Calu3 (cell line): ENCODE results near the gene TP63. TPM values are rescaled to one million over a fixed set of nuclear protein-coding genes. Genes with fewer than 3 reads are reported as not detected.
"Not testable (repeated sequence)": the region's sequence is repeated elsewhere in the genome, so short reads cannot be mapped to it uniquely, and the experiment has no call there.

ENCODE experiments used
- BruUV-seq: library from RNA; stranded (reverse); fragments of 400-500 nt; replicated peaks from 2 replicates; lab custom pipeline; 2021; lab: Mats Ljungman, UMichigan
- CTCF ChIA-PET: fragments of 300-600 bp; sonication (Branson Sonifier 250); formaldehyde crosslinking; loops from one replicate; lab custom pipeline; 2022; ENCODE audit warnings: antibody characterized with exemption; lab: Charles Lee
- DNase-seq: peaks from one replicate; pipeline ENCODE4 v3.0.0; 2022
- H3K27ac Mint-ChIP-seq: one replicate; pipeline ENCODE4 v1.8.0; 2022; ENCODE audit warnings: mixed read lengths; ENCODE audit not compliant: unreplicated experiment
- H3K27me3 Mint-ChIP-seq: one replicate; pipeline ENCODE4 v1.8.0; 2022; ENCODE audit warnings: mixed read lengths; ENCODE audit not compliant: unreplicated experiment
- H3K36me3 Mint-ChIP-seq: one replicate; pipeline ENCODE4 v1.8.0; 2022; ENCODE audit warnings: mild to moderate bottlenecking, moderate library complexity, mixed read lengths; ENCODE audit not compliant: insufficient read depth, unreplicated experiment
- H3K4me1 Mint-ChIP-seq: one replicate; pipeline ENCODE4 v1.8.0; 2022; ENCODE audit warnings: mild to moderate bottlenecking, low read depth, mixed read lengths; ENCODE audit not compliant: unreplicated experiment
- H3K4me3 Mint-ChIP-seq: one replicate; pipeline ENCODE4 v1.8.0; 2022; ENCODE audit warnings: mild to moderate bottlenecking, low read depth, moderate library complexity, mixed read lengths; ENCODE audit not compliant: unreplicated experiment
- H3K9me3 Mint-ChIP-seq: one replicate; pipeline ENCODE4 v1.8.0; 2022; ENCODE audit warnings: low read depth, mixed read lengths; ENCODE audit not compliant: unreplicated experiment
- intact Hi-C: fragments of 100-400 bp; cut with micrococcal nuclease; formaldehyde crosslinking; loops from one replicate; pipeline ENCODE4 v1.10.0; 2022; ENCODE audit not compliant: unreplicated experiment
- total RNA-seq: library from RNA; stranded (reverse); gene quantifications from 2 replicates; pipeline ENCODE4 v1.2.3, GENCODE V29; 2022
- TF ChIP-seq, protein P1 (sequence below): fragments of 200-600 bp; IDR thresholded peaks from one replicate; pipeline ENCODE4 v1.8.0; 2022; ENCODE audit warnings: antibody characterized with exemption; ENCODE audit not compliant: unreplicated experiment

TP63 gene
- total RNA-seq, 1 experiment from 2014 or later = not detected

DNA sequence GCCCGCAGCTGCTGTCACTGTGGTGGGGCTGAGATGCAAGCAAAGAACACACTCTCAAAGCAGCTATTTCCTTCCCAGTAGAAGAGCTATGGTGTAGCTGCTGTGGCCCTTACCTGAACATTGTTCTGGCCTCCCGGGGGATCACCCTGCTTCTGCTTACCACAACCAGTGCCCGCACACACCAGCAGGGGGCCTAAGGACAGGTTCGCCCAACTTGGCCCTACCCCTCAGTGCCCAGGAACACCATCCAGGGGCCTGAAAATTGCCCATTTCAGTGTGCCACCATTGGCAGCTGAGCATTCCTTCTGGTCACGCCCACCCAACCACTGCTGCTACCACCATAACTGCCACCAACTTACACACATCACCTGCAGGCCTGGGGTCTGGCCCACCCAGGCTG is 113.0 kb downstream of the TP63 start:
- TF ChIP-seq, protein P1, sequence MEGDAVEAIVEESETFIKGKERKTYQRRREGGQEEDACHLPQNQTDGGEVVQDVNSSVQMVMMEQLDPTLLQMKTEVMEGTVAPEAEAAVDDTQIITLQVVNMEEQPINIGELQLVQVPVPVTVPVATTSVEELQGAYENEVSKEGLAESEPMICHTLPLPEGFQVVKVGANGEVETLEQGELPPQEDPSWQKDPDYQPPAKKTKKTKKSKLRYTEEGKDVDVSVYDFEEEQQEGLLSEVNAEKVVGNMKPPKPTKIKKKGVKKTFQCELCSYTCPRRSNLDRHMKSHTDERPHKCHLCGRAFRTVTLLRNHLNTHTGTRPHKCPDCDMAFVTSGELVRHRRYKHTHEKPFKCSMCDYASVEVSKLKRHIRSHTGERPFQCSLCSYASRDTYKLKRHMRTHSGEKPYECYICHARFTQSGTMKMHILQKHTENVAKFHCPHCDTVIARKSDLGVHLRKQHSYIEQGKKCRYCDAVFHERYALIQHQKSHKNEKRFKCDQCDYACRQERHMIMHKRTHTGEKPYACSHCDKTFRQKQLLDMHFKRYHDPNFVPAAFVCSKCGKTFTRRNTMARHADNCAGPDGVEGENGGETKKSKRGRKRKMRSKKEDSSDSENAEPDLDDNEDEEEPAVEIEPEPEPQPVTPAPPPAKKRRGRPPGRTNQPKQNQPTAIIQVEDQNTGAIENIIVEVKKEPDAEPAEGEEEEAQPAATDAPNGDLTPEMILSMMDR = peak; percentile 60
- intact Hi-C loops = no loop called here
- no peak overlapping the region for H3K27ac Mint-ChIP-seq

DNA sequence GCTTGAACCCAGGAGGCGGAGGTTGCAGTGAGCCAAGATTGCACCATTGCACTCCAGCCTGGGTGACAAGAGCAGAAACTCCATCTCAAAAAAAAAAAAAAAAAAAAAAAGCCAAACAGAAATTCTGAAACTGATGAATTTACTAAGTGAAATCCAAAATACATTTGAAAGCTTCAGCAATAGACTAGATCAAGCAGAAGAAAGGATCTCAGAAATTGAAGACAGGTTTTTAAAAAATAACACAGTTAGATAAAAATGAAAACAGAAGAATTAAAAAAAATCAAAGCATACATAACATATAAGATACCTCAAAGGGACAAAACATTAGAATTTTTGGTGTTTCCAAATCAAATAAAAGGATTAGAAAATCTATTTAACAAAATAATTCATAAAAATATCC is 114.4 kb downstream of the TP63 start:
- BruUV-seq = no TSS peak
- TF ChIP-seq, protein P1 = no peak
- Mint-ChIP-seq H3K9me3 (peaks cover 3% of the 10 kb centered on the region), H3K36me3 (no peaks in the 10 kb centered on the region), H3K27me3 (no peaks in the 10 kb centered on the region), H3K27ac (no peak overlapping the region), H3K4me1 (no peaks in the 10 kb centered on the region), H3K4me3 (no peak overlapping the region)
- DNase-seq = no peak
- intact Hi-C loops = no loop called here
- CTCF ChIA-PET = no interaction called here

More for the DNA sequence above, 113.0 kb downstream of the TP63 start:
- Mint-ChIP-seq H3K27me3 (no peaks in the 10 kb centered on the region), H3K4me3 (no peak overlapping the region), H3K36me3 (no peaks in the 10 kb centered on the region), H3K9me3 (peaks cover 3% of the 10 kb centered on the region), H3K4me1 (no peaks in the 10 kb centered on the region)
- CTCF ChIA-PET = no interaction called here
- BruUV-seq = no TSS peak
- no peak for DNase-seq

DNA sequence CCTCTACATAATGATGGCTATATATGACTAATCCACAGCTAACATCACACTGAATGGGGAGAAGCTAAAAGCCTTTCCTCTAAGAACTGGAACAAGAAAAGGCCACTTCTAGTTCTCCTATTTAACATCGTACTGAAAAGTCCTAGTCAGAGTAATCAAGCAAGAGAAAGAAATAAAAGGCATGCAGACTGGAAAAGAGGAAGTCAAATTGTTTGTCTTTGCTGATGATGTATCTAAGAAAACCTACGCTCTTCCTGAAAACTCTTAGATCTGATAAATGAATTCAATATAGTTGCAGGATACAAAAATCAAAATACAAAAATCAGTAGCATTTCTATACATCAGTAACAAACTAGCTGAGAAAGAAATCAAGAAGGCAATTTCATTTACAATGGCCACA is 116.9 kb downstream of the TP63 start:
- Mint-ChIP-seq H3K36me3 (no peaks in the 10 kb centered on the region), H3K9me3 (no peaks in the 10 kb centered on the region), H3K4me1 (no peaks in the 10 kb centered on the region), H3K27me3 (no peaks in the 10 kb centered on the region), H3K4me3 (no peak overlapping the region), H3K27ac (no peak overlapping the region)
- intact Hi-C loops = no loop called here
- TF ChIP-seq, protein P1 = no peak
- no peak for DNase-seq
- CTCF ChIA-PET = no interaction called here
- BruUV-seq = no TSS peak

DNA sequence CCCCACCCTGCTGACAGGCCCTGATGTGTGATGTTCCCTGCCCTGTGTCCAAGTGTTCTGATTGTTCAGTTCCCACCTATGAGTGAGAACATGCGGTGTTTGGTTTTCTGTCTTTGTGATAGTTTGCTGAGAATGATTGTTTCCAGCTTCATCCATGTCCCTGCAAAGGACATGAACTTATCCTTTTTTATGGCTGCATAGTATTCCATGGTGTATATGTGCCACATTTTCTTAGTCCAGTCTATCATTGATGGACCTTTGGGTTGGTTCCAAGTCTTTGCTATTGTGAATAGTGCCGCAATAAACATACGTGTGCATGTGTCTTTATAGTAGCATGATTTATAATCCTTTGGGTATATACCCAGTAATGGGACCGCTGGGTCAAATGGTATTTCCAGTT is 119.8 kb downstream of the TP63 start:
- H3K36me3 Mint-ChIP-seq, H3K27ac Mint-ChIP-seq, H3K4me3 Mint-ChIP-seq, H3K27me3 Mint-ChIP-seq, intact Hi-C loops, CTCF ChIA-PET, BruUV-seq, DNase-seq, H3K4me1 Mint-ChIP-seq, H3K9me3 Mint-ChIP-seq: not testable (repeated sequence)

DNA sequence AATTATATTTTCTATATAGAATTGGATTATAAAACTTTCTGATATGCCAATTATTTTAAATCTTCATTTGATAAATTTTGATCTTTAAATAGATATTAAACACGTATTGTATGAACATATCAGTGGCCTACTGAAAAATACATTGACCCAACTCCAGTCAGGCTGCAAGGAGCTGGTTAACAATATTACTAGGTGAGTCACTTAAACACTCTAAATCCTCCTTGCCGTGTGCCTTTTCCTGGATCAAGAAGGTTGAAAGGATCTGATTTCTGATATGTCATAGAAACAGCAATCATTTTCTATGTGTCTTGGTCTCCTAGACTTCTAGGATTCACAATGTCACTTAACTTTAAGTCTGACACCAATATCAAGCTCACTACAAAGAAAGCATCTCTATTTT is 123.2 kb downstream of the TP63 start:
- intact Hi-C loops = no loop called here
- TF ChIP-seq, protein P1 = no peak
- peaks cover 4% of the 10 kb centered on the region for H3K9me3 Mint-ChIP-seq
- no peak for DNase-seq
- no peak overlapping the region for H3K4me3 Mint-ChIP-seq
- CTCF ChIA-PET = interaction anchor here (0.8 kb wide), 1 partner anchor 19 kb away, joined by 4 read pairs; no protein-coding TSS in a partner anchor
- no peaks in the 10 kb centered on the region for H3K36me3 Mint-ChIP-seq
- no peak overlapping the region for H3K27ac Mint-ChIP-seq
- no peaks in the 10 kb centered on the region for H3K4me1 Mint-ChIP-seq
- no peaks in the 10 kb centered on the region for H3K27me3 Mint-ChIP-seq
- BruUV-seq = no TSS peak
